Retinal pigment epithelial cell (primary cell): ENCODE results near the gene METTL21A.
"Not testable (repeated sequence)": the region's sequence is repeated elsewhere in the genome, so short reads cannot be mapped to it uniquely, and the experiment has no call there.

Source experiments
- DNase-seq: peaks from one replicate; pipeline ENCODE4 v3.0.0-alpha.2; 2010; ENCODE audit warnings: low read depth
- H3K4me3 ChIP-seq: 2 replicates; pipeline ENCODE4 v1.5.1; 2011; ENCODE audit warnings: mild to moderate bottlenecking, low read length, control low read depth, moderate library complexity
- CTCF ChIP-seq: conservative IDR thresholded peaks from 2 replicates; pipeline ENCODE4 v1.5.1; 2011; ENCODE audit warnings: low read depth, low read length, control low read depth, inconsistent platforms

METTL21A gene

GRCh38 chr2:207662203-207662602, 37.0 kb upstream of the METTL21A start:
- DNase-seq, result no peak
- TF ChIP-seq CTCF, result no peak
- H3K4me3 ChIP-seq, result no peak overlapping the region

- no peak for TF ChIP-seq CTCF
- no peak for DNase-seq
- H3K4me3 ChIP-seq, result no peak overlapping the region
These were observed 35.8 kb upstream of the METTL21A start for GRCh38 chr2:207660994-207661393.

- H3K4me3 ChIP-seq, result no peak overlapping the region
- no peak for TF ChIP-seq CTCF
- DNase-seq, result no peak
These were observed 33.0 kb upstream of the METTL21A start for GRCh38 chr2:207658156-207658555.

GRCh38 chr2:207655000-207655399, 29.8 kb upstream of the METTL21A start:
- no peak overlapping the region for H3K4me3 ChIP-seq
- TF ChIP-seq CTCF, result no peak
- DNase-seq, result no peak

GRCh38 chr2:207646582-207646981, 21.4 kb upstream of the METTL21A start:
- not testable (repeated sequence) for DNase-seq, H3K4me3 ChIP-seq

GRCh38 chr2:207643892-207644291, 18.7 kb upstream of the METTL21A start:
- H3K4me3 ChIP-seq, result no peak overlapping the region
- TF ChIP-seq CTCF, result no peak
- DNase-seq, result no peak

GRCh38 chr2:207640661-207641060, 15.5 kb upstream of the METTL21A start:
- H3K4me3 ChIP-seq, result no peak overlapping the region
- no peak for TF ChIP-seq CTCF
- no peak for DNase-seq

- no peak overlapping the region for H3K4me3 ChIP-seq
- TF ChIP-seq CTCF, result no peak
- DNase-seq, result no peak
These were observed 15.0 kb upstream of the METTL21A start for GRCh38 chr2:207640160-207640559.

- not testable (repeated sequence) for H3K4me3 ChIP-seq, DNase-seq
These were observed 14.1 kb upstream of the METTL21A start for GRCh38 chr2:207639288-207639687.
